Type B pancreatic cell (in vitro differentiated cells): ENCODE data around the gene LSP1. TPM values are rescaled to one million over a fixed set of nuclear protein-coding genes. Genes with fewer than 3 reads are reported as not detected.

Experiments
- DNase-seq: peaks from one replicate; pipeline ENCODE4 v3.0.0; 2021; ENCODE audit warnings: mixed read lengths; ENCODE audit not compliant: unreplicated experiment; ENCODE audit errors: extremely low spot score
- H3K27ac Mint-ChIP-seq: 2 replicates; pipeline ENCODE4 v1.8.0; 2021; ENCODE audit warnings: mild to moderate bottlenecking, mixed read lengths
- H3K27me3 Mint-ChIP-seq: 2 replicates; pipeline ENCODE4 v1.8.0; 2021; ENCODE audit warnings: mixed read lengths
- H3K36me3 Mint-ChIP-seq: 2 replicates; pipeline ENCODE4 v1.8.0; 2021; ENCODE audit warnings: mixed read lengths
- H3K4me1 Mint-ChIP-seq: one replicate; pipeline ENCODE4 v1.8.0; 2021; ENCODE audit warnings: mixed read lengths; ENCODE audit not compliant: unreplicated experiment
- H3K4me3 Mint-ChIP-seq: 2 replicates; pipeline ENCODE4 v1.8.0; 2021; ENCODE audit warnings: mild to moderate bottlenecking, mixed read lengths
- H3K9me3 Mint-ChIP-seq: 2 replicates; pipeline ENCODE4 v1.8.0; 2021; ENCODE audit warnings: mixed read lengths
- CTCF ChIP-seq: fragments of 200-600 bp; sonication (generic); conservative IDR thresholded peaks from 2 replicates; pipeline ENCODE4 v1.5.0; 2021; ENCODE audit warnings: antibody characterized with exemption, mild to moderate bottlenecking
- total RNA-seq: library from RNA; stranded (reverse); gene quantifications from 2 replicates; pipeline ENCODE4 v1.2.1, GENCODE V29; 2021; ENCODE audit warnings: low replicate concordance

LSP1 gene
- total RNA-seq, 1 donor from 2014 or later, result 0.53 TPM

DNA sequence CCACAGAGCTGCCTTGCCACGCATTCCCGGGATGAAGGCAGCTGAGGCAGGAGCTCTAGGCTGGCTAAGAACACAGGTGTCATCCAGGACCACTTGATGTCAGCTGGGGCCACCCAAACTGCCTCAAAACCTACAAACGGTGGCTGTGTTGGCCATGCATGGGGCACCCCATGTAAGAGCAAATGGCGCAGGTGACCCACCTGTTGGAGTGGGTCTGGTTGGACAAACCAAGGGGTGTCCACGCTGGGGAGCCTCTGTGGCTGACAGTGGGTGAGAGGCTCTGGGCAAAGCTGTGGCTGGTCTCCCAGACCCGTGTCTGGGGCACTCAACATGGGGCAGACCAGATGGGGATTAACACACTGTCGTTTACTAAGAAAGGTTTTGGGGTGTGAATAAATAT lies 37.1 kb upstream of the LSP1 start:
- Mint-ChIP-seq H3K4me1 (no peaks in the 10 kb centered on the region), H3K27me3 (peaks cover 12% of the 10 kb centered on the region), H3K4me3 (no peak overlapping the region), H3K36me3 (no peaks in the 10 kb centered on the region), H3K9me3 (peaks cover 10% of the 10 kb centered on the region), H3K27ac (no peak overlapping the region)
- no peak for TF ChIP-seq CTCF
- DNase-seq, result no peak

DNA sequence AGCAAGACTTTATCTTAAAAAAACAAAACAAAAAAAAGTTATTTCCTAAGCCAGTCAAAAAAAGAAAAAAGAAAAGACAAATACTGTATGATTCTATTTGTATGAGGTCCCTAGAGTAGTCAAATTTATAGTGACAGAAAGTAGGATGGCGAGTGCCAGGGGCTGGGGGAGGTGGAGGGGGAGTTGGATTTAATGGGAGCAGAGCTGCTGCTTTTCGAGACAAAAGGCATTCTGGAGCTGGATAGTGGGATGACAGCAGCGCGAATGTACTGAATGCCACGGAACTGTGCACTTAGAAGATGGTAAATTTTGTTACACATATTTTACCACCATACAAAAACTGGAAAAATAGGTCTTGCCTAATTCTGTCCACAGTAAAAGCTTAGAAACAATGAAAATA lies 35.9 kb upstream of the LSP1 start:
- no peaks in the 10 kb centered on the region for H3K36me3 Mint-ChIP-seq

GRCh38 chr11:1817511-1817910 lies 35.4 kb upstream of the LSP1 start:
- no peak for DNase-seq
- H3K9me3 Mint-ChIP-seq, result peaks cover 5% of the 10 kb centered on the region
- H3K27me3 Mint-ChIP-seq, result peaks cover 9% of the 10 kb centered on the region
- H3K4me1 Mint-ChIP-seq, result no peaks in the 10 kb centered on the region
- no peak overlapping the region for H3K4me3 Mint-ChIP-seq
- H3K36me3 Mint-ChIP-seq, result no peaks in the 10 kb centered on the region
- no peak overlapping the region for H3K27ac Mint-ChIP-seq
- TF ChIP-seq CTCF, result no peak

More for the DNA sequence above, 35.9 kb upstream of the LSP1 start:
- TF ChIP-seq CTCF, result no peak
- H3K4me3 Mint-ChIP-seq, result no peak overlapping the region
- peaks cover 10% of the 10 kb centered on the region for H3K9me3 Mint-ChIP-seq
- peaks cover 9% of the 10 kb centered on the region for H3K27me3 Mint-ChIP-seq
- no peak for DNase-seq
- no peak overlapping the region for H3K27ac Mint-ChIP-seq
- no peaks in the 10 kb centered on the region for H3K4me1 Mint-ChIP-seq

DNA sequence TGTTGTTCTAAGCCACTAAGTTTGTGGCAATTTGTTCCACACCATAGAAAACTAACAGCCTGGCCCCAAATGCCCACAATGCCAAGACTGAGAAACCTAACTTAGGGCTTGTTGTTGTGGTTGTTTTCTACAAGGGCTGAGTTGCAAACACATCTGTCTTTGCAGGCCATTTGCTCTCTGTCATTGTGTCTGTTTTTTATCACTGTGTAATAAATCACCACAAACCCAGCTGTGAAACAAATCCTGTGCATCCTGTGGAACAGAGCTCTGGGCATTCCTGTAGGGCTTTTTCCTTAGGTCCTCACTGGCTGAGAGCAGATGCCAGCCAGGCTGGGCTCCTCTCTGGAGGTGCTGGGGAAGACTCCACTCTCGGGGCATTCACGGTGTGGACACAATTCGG lies 33.8 kb upstream of the LSP1 start:
- H3K4me1 Mint-ChIP-seq, result no peaks in the 10 kb centered on the region
- no peak for DNase-seq
- H3K36me3 Mint-ChIP-seq, result no peaks in the 10 kb centered on the region
- no peak overlapping the region for H3K27ac Mint-ChIP-seq
- TF ChIP-seq CTCF, result no peak
- H3K27me3 Mint-ChIP-seq, result peaks cover 5% of the 10 kb centered on the region
- H3K9me3 Mint-ChIP-seq, result peaks cover 5% of the 10 kb centered on the region
- H3K4me3 Mint-ChIP-seq, result no peak overlapping the region

GRCh38 chr11:1820463-1821325 lies 32.2 kb upstream of the LSP1 start:
- no peaks in the 10 kb centered on the region for H3K36me3 Mint-ChIP-seq
- peaks cover 5% of the 10 kb centered on the region for H3K9me3 Mint-ChIP-seq
- H3K27ac Mint-ChIP-seq, result no peak overlapping the region
- peaks cover 5% of the 10 kb centered on the region for H3K27me3 Mint-ChIP-seq
- no peaks in the 10 kb centered on the region for H3K4me1 Mint-ChIP-seq
- no peak overlapping the region for H3K4me3 Mint-ChIP-seq
- DNase-seq, result no peak
- no peak for TF ChIP-seq CTCF
